ENCODE data around the gene FAM193B. TPM values are rescaled to one million over a fixed set of nuclear protein-coding genes. Genes with fewer than 3 reads are reported as not detected.

FAM193B gene
- total and polyA plus RNA-seq, 9 of the 15 experiments (the other 6 are each of a cell fraction or from before 2014, with no cell fraction given): 4.4 to 76.4 (median 37.3) TPM

- TF ChIP-seq MTA3 (IDR thresholded peaks at IDR 0.05; ENCODE audit: borderline replicate concordance) (peak; percentile 67; the same call in 1 of the 2 replicates), CHD1 (IDR thresholded peaks at IDR 0.05; ENCODE audit: low read length) (peak; percentile 93), TAL1 (IDR thresholded peaks at IDR 0.05) (no peak), ETV6 (IDR thresholded peaks at IDR 0.05; ENCODE audit: borderline replicate concordance in 1 of 2, low read depth in 2 of 2, low read length in 1 of 2) (no peak), ETV6 (CRISPR knock-in tag; IDR thresholded peaks at IDR 0.05; ENCODE audit: borderline replicate concordance) (no peak), ZNF79 (CRISPR knock-in tag; IDR thresholded peaks at IDR 0.05; ENCODE audit: low read depth) (no peak), CREBBP (IDR thresholded peaks at IDR 0.05; ENCODE audit: low read depth, low read length) (no peak), EP400 (IDR thresholded peaks at IDR 0.05) (0 out of 2 replicates have a peak, but pooled peaks have one; percentile 4), SMARCE1 (IDR thresholded peaks at IDR 0.05) (peak; percentile 39; the same call in 1 of the 2 replicates), KDM1A (IDR thresholded peaks at IDR 0.05) (peak in 1 of 2 experiments; percentile 63; a peak in 1 of 4 replicates), MNT (conservative IDR thresholded peaks at IDR 0.05) (peak in 1 of 2 experiments; percentile 9; a peak in 1 of 4 replicates), RNF219 (CRISPR knock-in tag; IDR thresholded peaks at IDR 0.05) (no peak), ASH1L (IDR thresholded peaks at IDR 0.05; ENCODE audit: borderline replicate concordance, low read depth, partially characterized antibody) (no peak), ZBTB7A (IDR thresholded peaks at IDR 0.05; ENCODE audit: borderline replicate concordance, control insufficient read depth, low read depth, low read length) (peak; percentile 89), NR2F6 (CRISPR knock-in tag; IDR thresholded peaks at IDR 0.05) (no peak), NUFIP1 (IDR thresholded peaks at IDR 0.05; ENCODE audit: partially characterized antibody) (no peak), SNAPC5 (CRISPR knock-in tag; IDR thresholded peaks at IDR 0.05) (no peak), PHF8 (IDR thresholded peaks at IDR 0.05; ENCODE audit: borderline replicate concordance, low read length) (peak; percentile 48; the same call in 1 of the 2 replicates), SMARCA4 (IDR thresholded peaks at IDR 0.05) (peak; percentile 44; the same call in 1 of the 2 replicates), SRF (CRISPR knock-in tag; IDR thresholded peaks at IDR 0.05) (peak; percentile 85 to 97; a peak in 3 of 4 replicates), RBFOX2 (IDR thresholded peaks at IDR 0.05; ENCODE audit: low read depth, low read length) (peak; percentile 78)
Measured at GRCh38 chr5:177496727-177497291, 57.6 kb downstream of the FAM193B start (continued).

Data from K562 (cell line).